Thymus (tissue), 11 donors: ENCODE data around the gene GTF2F1. TPM values are rescaled to one million over a fixed set of nuclear protein-coding genes. Genes with fewer than 3 reads are reported as not detected.

ENCODE experiments used
- DNase-seq, 9 donors: peaks; one replicate each; pipeline ENCODE4 v3.0.0-alpha.2; 2013; ENCODE audit warnings: low spot score in 9 of 9, low read depth in 6 of 9, missing footprints in 1 of 9
- H3K27ac ChIP-seq, 2 donors: one replicate each; pipeline ENCODE4 v1.5.1; 2013; ENCODE audit warnings: control low read depth in 1 of 2, low read depth in 1 of 2, low read length in 1 of 2, mild to moderate bottlenecking in 1 of 2, moderate library complexity in 1 of 2
- H3K27me3 ChIP-seq, 2 donors: one replicate each; pipeline ENCODE4 v1.5.1; 2013; ENCODE audit warnings: low read length in 1 of 2; ENCODE audit not compliant: control insufficient read depth in 2 of 2, insufficient read depth in 1 of 2
- H3K36me3 ChIP-seq, 2 donors: one replicate each; pipeline ENCODE4 v1.5.1; 2013; ENCODE audit warnings: low read length in 1 of 2, mild to moderate bottlenecking in 1 of 2, moderate library complexity in 1 of 2; ENCODE audit not compliant: control insufficient read depth in 2 of 2, insufficient read depth in 2 of 2
- H3K4me1 ChIP-seq, 2 donors: one replicate each; pipeline ENCODE4 v1.5.1; 2013; ENCODE audit warnings: low read length in 2 of 2; ENCODE audit not compliant: control insufficient read depth in 2 of 2, insufficient read depth in 2 of 2
- H3K4me3 ChIP-seq, 2 donors: one replicate each; pipeline ENCODE4 v1.5.1; 2013; ENCODE audit warnings: low read length in 2 of 2, control low read depth in 1 of 2, mild to moderate bottlenecking in 1 of 2
- H3K9me3 ChIP-seq, 2 donors: one replicate each; pipeline ENCODE4 v1.5.1; 2013; ENCODE audit warnings: low read length in 1 of 2, mild to moderate bottlenecking in 1 of 2; ENCODE audit not compliant: control insufficient read depth in 2 of 2, insufficient read depth in 1 of 2
- WGBS: extraction: QIAGEN DNeasy Blood & Tissue Kit; methylation state at CpG from one replicate; pipeline ENCODE4 v1.1.7; 2013; 5-methylcytosine and 5-hydroxymethylcytosine counted together
- polyA plus RNA-seq: library from polyadenylated mRNA; stranded (reverse); fragments of 200-250 nt; gene quantifications from one replicate; pipeline ENCODE4 v1.2.3, GENCODE V29; 2013
- total RNA-seq: library from RNA; stranded (reverse); fragments of 120-200 nt; gene quantifications from one replicate; pipeline ENCODE4 v1.2.4, GENCODE V29; 2013
- donor health status: healthy.

GTF2F1 gene
- total and polyA plus RNA-seq, 2 donors, result 37.9 to 41.5 TPM

DNA sequence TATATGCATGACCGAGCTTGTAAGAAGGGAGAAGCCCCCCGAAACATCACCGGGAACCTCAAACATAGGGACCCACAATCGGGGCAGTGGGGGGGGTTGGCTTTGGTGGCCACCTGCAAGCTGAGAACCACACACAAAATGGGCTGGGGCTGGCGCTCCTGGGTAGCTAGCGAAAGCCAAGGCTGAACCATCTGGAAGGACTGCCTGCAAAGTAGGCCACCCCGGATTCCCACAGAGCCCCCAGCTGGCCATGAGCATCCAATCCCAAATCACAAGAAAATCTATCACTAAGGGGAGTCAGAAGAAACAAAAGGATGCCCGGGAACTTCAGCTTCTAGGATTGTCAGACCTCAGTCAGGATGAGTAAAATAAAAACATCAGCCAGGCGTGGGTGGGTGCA lies 14.5 kb downstream of the GTF2F1 start:
- peaks cover 48 to 72% of the 10 kb centered on the region in 2 donors for H3K36me3 ChIP-seq
- peaks cover 2 to 6% of the 10 kb centered on the region in 2 donors for H3K4me1 ChIP-seq
- no peak overlapping the region for H3K27ac ChIP-seq
- DNase-seq, result no peak
- 95% methylated on average over 9 of the region's 9 CpGs for WGBS
- no peak overlapping the region for H3K4me3 ChIP-seq
- peaks cover 1 to 5% of the 10 kb centered on the region in 2 donors for H3K9me3 ChIP-seq
- H3K27me3 ChIP-seq, result no peaks in the 10 kb centered on the region

DNA sequence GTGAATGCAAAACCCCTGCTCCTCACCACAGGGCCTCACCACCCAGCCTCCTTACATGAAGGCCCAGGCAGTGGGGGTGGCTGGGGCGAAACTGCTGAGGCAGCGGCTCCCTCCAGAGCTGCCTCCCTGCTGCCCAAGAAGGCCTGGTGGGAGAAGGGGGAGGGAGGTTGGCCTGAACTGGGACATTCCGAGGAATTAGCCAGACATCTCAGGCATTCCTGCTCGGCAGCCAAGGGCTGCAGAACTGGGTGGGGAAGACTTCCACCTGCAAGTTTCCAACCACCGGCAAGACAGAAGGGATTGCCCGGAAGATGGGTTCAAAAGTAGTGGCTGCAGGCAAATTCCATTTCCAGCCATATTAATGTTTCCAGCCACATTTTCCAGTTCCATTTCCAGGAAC lies 14.9 kb downstream of the GTF2F1 start:
- Histone ChIP-seq H3K4me1 (peaks cover 3 to 7% of the 10 kb centered on the region in 2 donors), H3K4me3 (no peak overlapping the region), H3K27me3 (no peaks in the 10 kb centered on the region), H3K9me3 (peaks cover 1 to 5% of the 10 kb centered on the region in 2 donors), H3K36me3 (peaks cover 44 to 67% of the 10 kb centered on the region in 2 donors), H3K27ac (no peak overlapping the region)
- WGBS, result 92% methylated on average over 6 of the region's 6 CpGs
- DNase-seq, result no peak

DNA sequence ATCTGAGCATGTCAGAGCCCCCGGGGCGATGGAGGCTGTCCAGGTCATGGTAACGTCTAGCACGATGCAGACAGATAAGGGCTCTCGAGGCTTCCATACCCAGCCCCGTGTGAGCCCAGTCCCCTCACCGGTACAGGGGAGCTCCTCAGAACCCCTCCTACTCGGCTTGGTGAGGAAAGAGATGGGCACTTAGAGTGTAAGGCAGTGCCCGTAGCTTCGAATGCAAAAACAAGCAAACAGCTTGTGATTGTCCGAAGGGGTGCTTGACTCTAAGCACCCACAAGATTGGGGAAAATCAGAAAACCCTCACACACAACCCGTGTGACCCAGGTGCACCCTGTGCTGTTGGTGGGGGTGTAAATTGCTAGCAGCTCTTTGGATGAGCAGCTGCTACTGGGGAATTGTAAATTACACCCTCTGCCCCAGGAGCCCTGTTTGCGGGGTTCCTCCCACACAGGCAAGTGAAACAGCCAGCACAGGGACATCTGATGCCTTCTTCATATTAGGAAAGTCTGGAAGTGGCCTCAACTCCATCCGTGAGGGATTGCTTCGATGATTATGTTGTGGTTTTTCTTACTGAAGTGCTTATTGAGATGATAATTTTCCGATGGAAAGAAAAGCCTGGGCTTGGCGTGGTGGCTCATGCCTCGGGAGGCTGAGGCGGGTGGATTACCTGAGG lies 16.3 kb downstream of the GTF2F1 start:
- H3K9me3 ChIP-seq, result peaks cover 1 to 5% of the 10 kb centered on the region in 2 donors
- H3K4me3 ChIP-seq, result no peak overlapping the region
- H3K36me3 ChIP-seq, result peaks cover 33 to 57% of the 10 kb centered on the region in 2 donors
- no peaks in the 10 kb centered on the region for H3K27me3 ChIP-seq
- no peak for DNase-seq
- H3K27ac ChIP-seq, result no peak overlapping the region
- peaks cover 7 to 12% of the 10 kb centered on the region in 2 donors for H3K4me1 ChIP-seq
- 94% methylated on average over 19 of the region's 19 CpGs for WGBS

DNA sequence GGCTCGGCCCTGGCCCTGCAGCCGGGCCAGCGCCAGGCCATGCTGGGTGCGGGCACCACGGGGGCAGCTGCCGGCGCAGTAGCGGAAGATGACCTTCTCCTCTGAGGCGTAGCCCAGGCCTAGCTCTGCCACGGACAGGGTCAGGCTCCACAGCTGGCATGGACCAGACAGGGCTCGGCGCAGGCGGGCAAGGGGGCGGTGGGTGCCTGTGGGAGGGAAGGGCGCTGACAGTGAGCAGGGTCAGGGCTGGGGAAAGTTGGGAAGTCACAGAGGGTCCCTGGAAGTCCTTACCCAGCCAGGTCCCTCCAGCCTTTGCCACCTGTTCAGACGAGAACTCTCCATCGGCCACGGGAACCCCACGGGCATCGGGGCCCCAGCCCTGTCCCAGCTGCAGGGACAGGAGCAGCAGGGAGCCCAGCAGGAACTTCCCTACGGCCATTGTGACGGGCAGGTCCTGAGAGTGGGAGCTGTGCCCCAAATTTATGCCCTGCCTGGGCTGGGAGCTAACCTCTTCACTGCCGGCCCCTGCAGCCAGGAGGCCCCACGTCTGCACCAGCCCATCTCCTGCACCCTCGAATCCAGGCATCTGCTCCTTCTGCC lies 17.5 kb downstream of the GTF2F1 start, which contains the start of gene PSPN:
PSPN (minus strand) TSS at position 523 of the 600 bp plus-strand sequence; CDS start at position 439, 84 bp downstream.
- Histone ChIP-seq H3K4me1 (peaks cover 7 to 12% of the 10 kb centered on the region in 2 donors), H3K4me3 (no peak within 1 kb of the TSS), H3K9me3 (peaks cover 1 to 5% of the 10 kb centered on the region in 2 donors), H3K36me3 (peaks cover 22 to 45% of the 10 kb centered on the region in 2 donors), H3K27ac (no peak within 1 kb of the TSS), H3K27me3 (no peaks in the 10 kb centered on the region)
- 98% methylated on average over 25 of the region's 25 CpGs for WGBS
- no peak for DNase-seq

GRCh38 chr19:6374711-6375410 lies 18.1 kb downstream of the GTF2F1 start:
- H3K27ac ChIP-seq, result no peak overlapping the region
- H3K9me3 ChIP-seq, result peaks cover 0 to under 1% of the 10 kb centered on the region in 2 donors
- DNase-seq, result no peak
- H3K27me3 ChIP-seq, result no peaks in the 10 kb centered on the region
- peaks cover 7 to 12% of the 10 kb centered on the region in 2 donors for H3K4me1 ChIP-seq
- no peak overlapping the region for H3K4me3 ChIP-seq
- 98% methylated on average over 29 of the region's 29 CpGs for WGBS
- H3K36me3 ChIP-seq, result peaks cover 15 to 39% of the 10 kb centered on the region in 2 donors

DNA sequence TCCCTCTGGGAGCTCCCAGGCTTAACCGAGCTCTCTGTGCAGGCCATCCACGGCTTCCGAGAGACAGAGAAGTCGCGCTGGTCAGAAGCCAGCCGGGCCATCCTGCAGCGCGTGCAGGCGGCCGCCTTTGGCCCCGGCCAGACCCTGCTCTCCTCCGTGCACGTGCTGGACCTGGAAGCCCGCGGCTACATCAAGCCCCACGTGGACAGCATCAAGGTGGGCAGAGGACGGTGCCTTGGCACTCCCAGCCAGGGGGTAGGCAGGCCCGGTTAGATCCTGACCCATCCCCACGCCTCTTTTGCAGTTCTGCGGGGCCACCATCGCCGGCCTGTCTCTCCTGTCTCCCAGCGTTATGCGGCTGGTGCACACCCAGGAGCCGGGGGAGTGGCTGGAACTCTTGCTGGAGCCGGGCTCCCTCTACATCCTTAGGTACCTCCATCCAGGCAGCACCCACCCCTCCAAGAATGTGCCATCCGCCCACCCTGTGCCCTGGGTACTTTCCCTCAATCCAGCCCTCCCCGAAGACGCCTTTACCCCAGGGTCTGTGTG lies 18.7 kb downstream of the GTF2F1 start:
- H3K27ac ChIP-seq, result no peak overlapping the region
- peaks cover 14 to 37% of the 10 kb centered on the region in 2 donors for H3K36me3 ChIP-seq
- no peak overlapping the region for H3K4me3 ChIP-seq
- H3K9me3 ChIP-seq, result no peaks in the 10 kb centered on the region
- H3K27me3 ChIP-seq, result no peaks in the 10 kb centered on the region
- DNase-seq, result no peak
- peaks cover 7 to 12% of the 10 kb centered on the region in 2 donors for H3K4me1 ChIP-seq
- WGBS, result 94% methylated on average over 29 of the region's 29 CpGs

DNA sequence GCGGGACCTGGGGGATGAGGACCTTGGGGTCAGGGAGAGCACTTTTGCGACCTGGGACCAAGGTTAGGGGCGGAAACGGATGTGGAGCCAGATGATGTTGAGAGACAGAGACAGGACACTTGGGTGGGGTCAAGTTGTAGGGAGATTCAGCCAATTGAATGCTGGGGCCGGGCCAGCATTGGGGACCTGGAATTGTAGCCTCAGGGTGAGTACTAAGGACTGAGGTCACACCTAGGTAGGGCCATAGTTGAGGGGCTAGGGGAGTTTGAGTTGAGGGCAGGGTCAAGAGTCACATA lies 19.2 kb downstream of the GTF2F1 start:
- H3K27ac ChIP-seq, result peak overlapping the region; percentile 43 to 62
- WGBS, result 48% methylated on average over 5 of the region's 5 CpGs
- no peak for DNase-seq
- H3K27me3 ChIP-seq, result no peaks in the 10 kb centered on the region
- H3K9me3 ChIP-seq, result no peaks in the 10 kb centered on the region
- H3K4me1 ChIP-seq, result peaks cover 7 to 12% of the 10 kb centered on the region in 2 donors
- H3K36me3 ChIP-seq, result peaks cover 18 to 37% of the 10 kb centered on the region in 2 donors
- H3K4me3 ChIP-seq, result peak overlapping the region; percentile 33 to 95

GRCh38 chr19:6373096-6373812 lies 19.7 kb downstream of the GTF2F1 start:
- no peaks in the 10 kb centered on the region for H3K27me3 ChIP-seq
- peak overlapping the region; percentile 96 to 99 for H3K27ac ChIP-seq
- peaks cover 23 to 38% of the 10 kb centered on the region in 2 donors for H3K36me3 ChIP-seq
- peak; percentile 87 to 99 (median 96) for DNase-seq
- WGBS, result 2% methylated on average over 53 of the region's 53 CpGs
- peaks cover 7 to 12% of the 10 kb centered on the region in 2 donors for H3K4me1 ChIP-seq
- H3K4me3 ChIP-seq, result peak overlapping the region; percentile 71 to 95
- H3K9me3 ChIP-seq, result no peaks in the 10 kb centered on the region
